Transverse colon (tissue), 4 donors: ENCODE results near the gene BTF3L4.

Experiments
- EP300 ChIP-seq: sonication (generic); formaldehyde crosslinking; IDR thresholded peaks from one replicate; pipeline ENCODE4 v1.6.1; 2017; ENCODE audit warnings: antibody characterized with exemption, low read depth
- POLR2A ChIP-seq: fragments of 450-650 bp; IDR thresholded peaks from one replicate; pipeline ENCODE4 v1.6.1; 2016; ENCODE audit warnings: antibody characterized with exemption, mild to moderate bottlenecking, moderate library complexity
- POLR2AphosphoS5 ChIP-seq, 3 donors: sonication (generic); formaldehyde crosslinking; IDR thresholded peaks; one replicate each; pipeline ENCODE4 v1.6.1; 2016; ENCODE audit warnings: antibody characterized with exemption in 3 of 3
- TF ChIP-seq, protein P1 (sequence below), 5 experiments: fragments of 200-600 bp in 3 of 5; fragments of 450-650 bp in 2 of 5; sonication (generic) in 3 of 5; IDR thresholded peaks; 1 replicate in 2 of 5; 2 replicates in 3 of 5; pipeline ENCODE4 v1.5.1; 2016 to 2017; ENCODE audit warnings: antibody characterized with exemption in 5 of 5, inconsistent platforms in 3 of 5, mild to moderate bottlenecking in 2 of 5, moderate library complexity in 1 of 5

DNA sequence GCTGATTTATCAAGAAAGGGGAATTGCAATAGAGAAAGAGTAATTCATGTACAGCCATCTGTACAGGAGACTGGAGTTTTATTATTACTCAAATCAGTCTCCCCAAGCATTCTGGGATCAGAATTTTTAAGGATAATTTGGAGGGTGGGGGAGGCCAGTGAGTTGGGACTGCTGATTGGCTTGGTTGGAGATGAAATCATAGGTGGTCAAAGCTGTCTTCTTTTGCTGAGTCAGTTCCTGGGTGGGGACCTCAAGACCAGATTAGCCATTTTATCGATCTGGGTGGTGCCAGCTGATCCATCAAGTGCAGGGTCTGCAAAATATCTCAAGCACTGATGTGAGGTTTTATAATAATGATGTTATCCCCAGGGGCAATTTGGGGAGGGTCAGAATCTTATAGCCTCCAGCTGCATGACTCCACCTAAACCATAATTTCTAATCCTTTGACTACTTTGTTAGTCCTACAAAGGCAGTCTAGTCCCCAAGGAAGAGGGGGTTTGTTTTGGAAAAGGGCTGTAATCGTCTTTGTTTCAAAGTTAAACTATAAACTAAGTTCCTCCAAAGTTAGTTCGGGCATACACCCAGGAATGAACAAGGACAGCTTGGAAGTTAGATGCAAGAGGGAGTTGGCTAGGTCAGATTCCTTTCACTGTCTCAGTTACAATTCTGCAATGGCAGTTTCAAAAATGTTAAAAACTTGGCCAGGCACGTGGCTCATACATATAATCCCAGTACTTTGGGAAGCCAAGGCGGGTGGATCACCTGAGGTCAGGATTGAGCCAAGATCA is 48.7 kb upstream of the BTF3L4 start:
- TF ChIP-seq POLR2AphosphoS5 (IDR thresholded peaks at IDR 0.05): no peak
- TF ChIP-seq, protein P1, sequence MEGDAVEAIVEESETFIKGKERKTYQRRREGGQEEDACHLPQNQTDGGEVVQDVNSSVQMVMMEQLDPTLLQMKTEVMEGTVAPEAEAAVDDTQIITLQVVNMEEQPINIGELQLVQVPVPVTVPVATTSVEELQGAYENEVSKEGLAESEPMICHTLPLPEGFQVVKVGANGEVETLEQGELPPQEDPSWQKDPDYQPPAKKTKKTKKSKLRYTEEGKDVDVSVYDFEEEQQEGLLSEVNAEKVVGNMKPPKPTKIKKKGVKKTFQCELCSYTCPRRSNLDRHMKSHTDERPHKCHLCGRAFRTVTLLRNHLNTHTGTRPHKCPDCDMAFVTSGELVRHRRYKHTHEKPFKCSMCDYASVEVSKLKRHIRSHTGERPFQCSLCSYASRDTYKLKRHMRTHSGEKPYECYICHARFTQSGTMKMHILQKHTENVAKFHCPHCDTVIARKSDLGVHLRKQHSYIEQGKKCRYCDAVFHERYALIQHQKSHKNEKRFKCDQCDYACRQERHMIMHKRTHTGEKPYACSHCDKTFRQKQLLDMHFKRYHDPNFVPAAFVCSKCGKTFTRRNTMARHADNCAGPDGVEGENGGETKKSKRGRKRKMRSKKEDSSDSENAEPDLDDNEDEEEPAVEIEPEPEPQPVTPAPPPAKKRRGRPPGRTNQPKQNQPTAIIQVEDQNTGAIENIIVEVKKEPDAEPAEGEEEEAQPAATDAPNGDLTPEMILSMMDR (IDR thresholded peaks at IDR 0.05): no peak
- no peak for TF ChIP-seq POLR2A
- no peak for TF ChIP-seq EP300
